Mesenchymal stem cell (in vitro differentiated cells and primary cell): ENCODE data around the gene KIF26B.

Experiments used
- DNase-seq: peaks from one replicate; pipeline ENCODE4 v3.0.0-alpha.2; 2013
- H2AFZ ChIP-seq: one replicate; pipeline ENCODE4 v1.6.1; 2013; ENCODE audit warnings: low read depth, mild to moderate bottlenecking, control low read depth, inconsistent platforms, low read length, moderate library complexity
- H2AK5ac ChIP-seq: 2 replicates; pipeline ENCODE4 v1.6.1; 2013; ENCODE audit warnings: low read length, moderate library complexity, mild to moderate bottlenecking, inconsistent platforms; ENCODE audit not compliant: severe bottlenecking
- H2BK120ac ChIP-seq: one replicate; pipeline ENCODE4 v1.6.1; 2013; ENCODE audit warnings: low read depth, mild to moderate bottlenecking, inconsistent platforms, low read length, moderate library complexity
- H2BK12ac ChIP-seq, 2 experiments: one replicate each; pipeline ENCODE4 v1.6.1; 2013; ENCODE audit warnings: inconsistent platforms in 2 of 2, low read length in 2 of 2, mild to moderate bottlenecking in 2 of 2, moderate library complexity in 2 of 2, control low read depth in 1 of 2
- H2BK15ac ChIP-seq: one replicate; pipeline ENCODE4 v1.6.1; 2013; ENCODE audit warnings: mild to moderate bottlenecking, low read depth, inconsistent platforms; ENCODE audit not compliant: poor library complexity, severe bottlenecking
- H2BK5ac ChIP-seq: 2 replicates; pipeline ENCODE4 v1.6.1; 2013; ENCODE audit warnings: low read depth, mild to moderate bottlenecking, low read length, control low read depth, inconsistent platforms; ENCODE audit not compliant: poor library complexity, severe bottlenecking
- H3K14ac ChIP-seq, 2 experiments: one replicate each; pipeline ENCODE4 v1.6.1; 2013; ENCODE audit warnings: inconsistent platforms in 2 of 2, low read length in 2 of 2, control low read depth in 1 of 2, mild to moderate bottlenecking in 1 of 2, moderate library complexity in 1 of 2
- H3K18ac ChIP-seq, 2 experiments: one replicate each; pipeline ENCODE4 v1.6.1; 2013; ENCODE audit warnings: inconsistent platforms in 2 of 2, low read length in 2 of 2, control low read depth in 1 of 2, low read depth in 1 of 2, mild to moderate bottlenecking in 1 of 2
- H3K23ac ChIP-seq, 2 experiments: one replicate each; pipeline ENCODE4 v1.6.1; 2013; ENCODE audit warnings: inconsistent platforms in 2 of 2, low read length in 2 of 2, mild to moderate bottlenecking in 2 of 2, moderate library complexity in 2 of 2, control low read depth in 1 of 2
- H3K27ac ChIP-seq: 2 replicates; pipeline ENCODE4 v1.5.1; 2013; ENCODE audit warnings: mild to moderate bottlenecking, moderate library complexity, low read length, control low read depth, inconsistent platforms; ENCODE audit not compliant: poor library complexity, severe bottlenecking
- H3K27me3 ChIP-seq, 2 experiments: 2 replicates each; pipeline versions ENCODE4 v1.6.1 to v1.7.0; 2013; ENCODE audit warnings: low read length in 2 of 2, mild to moderate bottlenecking in 2 of 2, moderate library complexity in 2 of 2, control low read depth in 1 of 2, inconsistent platforms in 1 of 2; ENCODE audit not compliant: control insufficient read depth in 1 of 2, insufficient read depth in 1 of 2
- H3K36me3 ChIP-seq, 2 experiments: 2 replicates each; pipeline versions ENCODE4 v1.6.1 to v1.7.0; 2013; ENCODE audit warnings: low read length in 2 of 2, control low read depth in 1 of 2, inconsistent platforms in 1 of 2, low read depth in 1 of 2, mild to moderate bottlenecking in 1 of 2; ENCODE audit not compliant: insufficient read depth in 2 of 2, control insufficient read depth in 1 of 2
- H3K4ac ChIP-seq, 2 experiments: one replicate each; pipeline ENCODE4 v1.6.1; 2013; ENCODE audit warnings: inconsistent platforms in 2 of 2, low read length in 2 of 2, mild to moderate bottlenecking in 2 of 2, moderate library complexity in 2 of 2, control low read depth in 1 of 2, low read depth in 1 of 2
- H3K4me1 ChIP-seq: 2 replicates; pipeline ENCODE4 v1.6.1; 2013; ENCODE audit warnings: low read depth, low read length, control low read depth; ENCODE audit not compliant: control insufficient read depth, insufficient read depth
- H3K4me2 ChIP-seq: 2 replicates; pipeline ENCODE4 v1.6.1; 2013; ENCODE audit warnings: low read length, mild to moderate bottlenecking, inconsistent platforms; ENCODE audit not compliant: poor library complexity, severe bottlenecking
- H3K4me3 ChIP-seq, 2 experiments: 2 replicates each; pipeline versions ENCODE4 v1.5.1 to v1.7.0; 2013; ENCODE audit warnings: low read length in 2 of 2, mild to moderate bottlenecking in 2 of 2, control low read depth in 1 of 2, low read depth in 1 of 2; ENCODE audit not compliant: insufficient read depth in 1 of 2
- H3K79me1 ChIP-seq: replicated peaks from 2 replicates; pipeline ENCODE4 v1.6.1; 2013; ENCODE audit warnings: mild to moderate bottlenecking, control low read depth, low read length, inconsistent platforms; ENCODE audit not compliant: poor library complexity, severe bottlenecking
- H3K9ac ChIP-seq: 2 replicates; pipeline ENCODE4 v1.7.0; 2013; ENCODE audit warnings: mild to moderate bottlenecking, low read length, moderate library complexity
- H3K9me3 ChIP-seq: 2 replicates; pipeline ENCODE4 v1.7.0; 2013; ENCODE audit warnings: mild to moderate bottlenecking, low read length; ENCODE audit not compliant: control insufficient read depth
- H4K8ac ChIP-seq: one replicate; pipeline ENCODE4 v1.6.1; 2013; ENCODE audit warnings: inconsistent platforms, mild to moderate bottlenecking, low read length, moderate library complexity
- H4K91ac ChIP-seq: one replicate; pipeline ENCODE4 v1.6.1; 2013; ENCODE audit warnings: mild to moderate bottlenecking, low read length, inconsistent platforms
- WGBS: methylation state at CpG from one replicate; pipeline ENCODE4 v1.1.7; 2013; ENCODE audit warnings: mixed read lengths; 5-methylcytosine and 5-hydroxymethylcytosine counted together

KIF26B gene

GRCh38 chr1:245207056-245207638 is 52.4 kb downstream of the KIF26B start:
- Histone ChIP-seq H4K8ac (no peak overlapping the region), H3K27ac (no peak overlapping the region), H2BK5ac (no peak overlapping the region), H3K23ac (no peak overlapping the region), H3K9me3 (peaks cover 29% of the 10 kb centered on the region), H2BK15ac (no peak overlapping the region), H3K4me1 (peaks cover 2% of the 10 kb centered on the region), H3K4ac (no peak overlapping the region), H2BK120ac (no peak overlapping the region), H2BK12ac (no peak overlapping the region), H3K79me1 (no peaks in the 10 kb centered on the region), H2AFZ (no peak overlapping the region), H3K18ac (no peak overlapping the region), H3K27me3 (no peaks in the 10 kb centered on the region), H3K4me3 (no peak overlapping the region), H3K14ac (no peak overlapping the region), H4K91ac (no peak overlapping the region), H3K36me3 (no peaks in the 10 kb centered on the region), H3K9ac (no peak overlapping the region), H3K4me2 (no peak overlapping the region), H2AK5ac (no peak overlapping the region)
- 96% methylated on average over 11 of the region's 11 CpGs for WGBS
- DNase-seq: no peak

- Histone ChIP-seq H3K4me3 (no peak overlapping the region), H2AFZ (no peak overlapping the region), H2BK15ac (no peak overlapping the region), H3K14ac (no peak overlapping the region), H3K9ac (no peak overlapping the region), H2BK5ac (no peak overlapping the region), H3K23ac (no peak overlapping the region), H3K4ac (no peak overlapping the region), H3K27ac (no peak overlapping the region), H4K8ac (no peak overlapping the region), H2BK120ac (no peak overlapping the region), H3K79me1 (no peaks in the 10 kb centered on the region), H2AK5ac (no peak overlapping the region), H2BK12ac (no peak overlapping the region), H3K27me3 (no peaks in the 10 kb centered on the region), H3K4me1 (peaks cover 2% of the 10 kb centered on the region), H3K18ac (no peak overlapping the region), H3K36me3 (no peaks in the 10 kb centered on the region), H3K9me3 (peaks cover 29% of the 10 kb centered on the region), H4K91ac (no peak overlapping the region), H3K4me2 (no peak overlapping the region)
- WGBS: 97% methylated on average over 3 of the region's 6 CpGs
- no peak for DNase-seq
Measured at GRCh38 chr1:245207801-245208200, 53.0 kb downstream of the KIF26B start.

DNA sequence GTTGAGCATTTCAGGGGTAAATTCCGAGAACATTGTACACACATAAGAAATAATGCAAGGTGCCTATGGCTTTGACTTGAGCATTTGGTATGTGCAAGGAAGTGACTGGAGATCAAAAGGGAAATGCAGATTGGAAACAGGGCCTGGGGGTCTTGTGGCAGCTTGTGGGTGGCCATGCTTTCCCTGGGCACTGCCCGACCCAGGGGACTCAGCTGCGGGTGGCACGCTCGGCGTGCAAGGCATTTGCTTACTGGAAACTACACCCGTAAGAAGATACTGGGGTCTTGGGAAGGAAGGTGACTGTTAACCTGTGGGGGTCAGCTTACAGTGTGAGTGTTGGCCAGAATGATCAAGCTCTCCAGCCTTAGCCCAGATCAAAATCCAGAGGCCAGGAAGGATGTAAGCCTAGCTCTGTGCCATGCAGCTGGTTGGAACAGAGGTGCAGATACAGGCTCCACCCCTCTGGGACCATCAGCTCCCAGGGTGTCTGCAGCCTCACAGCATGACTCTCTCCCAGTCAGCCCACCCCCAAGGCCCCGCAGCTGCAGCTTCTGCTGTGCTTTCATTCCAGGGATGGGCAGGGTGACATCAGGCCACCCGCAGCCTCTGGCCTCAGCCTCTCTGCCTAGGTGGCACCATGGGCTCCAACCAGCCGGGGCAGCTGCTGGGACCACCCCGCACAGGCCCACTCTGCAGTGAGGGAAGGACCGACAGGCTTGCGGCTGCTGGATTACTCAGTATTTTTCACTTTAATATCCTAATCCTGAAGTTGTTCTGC is 55.1 kb downstream of the KIF26B start:
- Histone ChIP-seq H4K91ac (no peak overlapping the region), H2BK15ac (no peak overlapping the region), H2BK12ac (no peak overlapping the region), H2AK5ac (no peak overlapping the region), H3K9ac (no peak overlapping the region), H3K36me3 (no peaks in the 10 kb centered on the region), H3K18ac (no peak overlapping the region), H3K27me3 (peaks cover 0 to 4% of the 10 kb centered on the region in 2 experiments), H3K4me1 (peaks cover 2% of the 10 kb centered on the region), H4K8ac (no peak overlapping the region), H2AFZ (no peak overlapping the region), H3K4me3 (no peak overlapping the region), H3K14ac (no peak overlapping the region), H3K4me2 (no peak overlapping the region), H3K4ac (no peak overlapping the region), H3K23ac (no peak overlapping the region), H3K79me1 (no peaks in the 10 kb centered on the region), H3K9me3 (peaks cover 29% of the 10 kb centered on the region), H2BK5ac (no peak overlapping the region), H2BK120ac (no peak overlapping the region), H3K27ac (no peak overlapping the region)
- no peak for DNase-seq
- 94% methylated on average over 10 of the region's 13 CpGs for WGBS

- H2BK15ac ChIP-seq: no peak overlapping the region
- H3K4me3 ChIP-seq: no peak overlapping the region
- no peak overlapping the region for H3K14ac ChIP-seq
- H3K9me3 ChIP-seq: peaks cover 27% of the 10 kb centered on the region
- peaks cover 2% of the 10 kb centered on the region for H3K4me1 ChIP-seq
- WGBS: 88% methylated on average over 10 of the region's 11 CpGs
- no peak overlapping the region for H3K18ac ChIP-seq
- no peak overlapping the region for H3K4me2 ChIP-seq
- no peak overlapping the region for H3K9ac ChIP-seq
- no peak overlapping the region for H3K27ac ChIP-seq
- DNase-seq: no peak
- peaks cover 0 to 4% of the 10 kb centered on the region in 2 experiments for H3K27me3 ChIP-seq
- H2BK5ac ChIP-seq: no peak overlapping the region
- no peak overlapping the region for H4K8ac ChIP-seq
- no peak overlapping the region for H2BK12ac ChIP-seq
- H4K91ac ChIP-seq: no peak overlapping the region
- H2BK120ac ChIP-seq: no peak overlapping the region
- H3K79me1 ChIP-seq: no peaks in the 10 kb centered on the region
- H3K23ac ChIP-seq: no peak overlapping the region
- H2AK5ac ChIP-seq: no peak overlapping the region
- no peaks in the 10 kb centered on the region for H3K36me3 ChIP-seq
- no peak overlapping the region for H2AFZ ChIP-seq
- H3K4ac ChIP-seq: no peak overlapping the region
Measured at GRCh38 chr1:245211035-245211749, 56.4 kb downstream of the KIF26B start.
